ENCODE measurements around the gene TP63. TPM values are rescaled to one million over a fixed set of nuclear protein-coding genes. Genes with fewer than 3 reads are reported as not detected.
"Not testable (repeated sequence)": the region's sequence is repeated elsewhere in the genome, so short reads cannot be mapped to it uniquely, and the experiment has no call there.

Gene TP63
- total RNA-seq, 1 donor from 2014 or later, result 122 TPM

- Histone ChIP-seq H3K4me3 (ENCODE audit: low read depth, low read length) (no peak overlapping the region), H3K27me3 (ENCODE audit: control insufficient read depth, insufficient read depth, low read length) (no peaks in the 10 kb centered on the region), H3K36me3 (ENCODE audit: control insufficient read depth, insufficient read depth, low read length) (no peaks in the 10 kb centered on the region)
- TF ChIP-seq, protein P1, sequence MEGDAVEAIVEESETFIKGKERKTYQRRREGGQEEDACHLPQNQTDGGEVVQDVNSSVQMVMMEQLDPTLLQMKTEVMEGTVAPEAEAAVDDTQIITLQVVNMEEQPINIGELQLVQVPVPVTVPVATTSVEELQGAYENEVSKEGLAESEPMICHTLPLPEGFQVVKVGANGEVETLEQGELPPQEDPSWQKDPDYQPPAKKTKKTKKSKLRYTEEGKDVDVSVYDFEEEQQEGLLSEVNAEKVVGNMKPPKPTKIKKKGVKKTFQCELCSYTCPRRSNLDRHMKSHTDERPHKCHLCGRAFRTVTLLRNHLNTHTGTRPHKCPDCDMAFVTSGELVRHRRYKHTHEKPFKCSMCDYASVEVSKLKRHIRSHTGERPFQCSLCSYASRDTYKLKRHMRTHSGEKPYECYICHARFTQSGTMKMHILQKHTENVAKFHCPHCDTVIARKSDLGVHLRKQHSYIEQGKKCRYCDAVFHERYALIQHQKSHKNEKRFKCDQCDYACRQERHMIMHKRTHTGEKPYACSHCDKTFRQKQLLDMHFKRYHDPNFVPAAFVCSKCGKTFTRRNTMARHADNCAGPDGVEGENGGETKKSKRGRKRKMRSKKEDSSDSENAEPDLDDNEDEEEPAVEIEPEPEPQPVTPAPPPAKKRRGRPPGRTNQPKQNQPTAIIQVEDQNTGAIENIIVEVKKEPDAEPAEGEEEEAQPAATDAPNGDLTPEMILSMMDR (IDR thresholded peaks at IDR 0.05; ENCODE audit: insufficient read depth, low read length, severe bottlenecking), result no peak
- FAIRE-seq, result no peak
- DNase-seq (ENCODE audit: low read depth), result peak; percentile 98
These were observed 42.6 kb upstream of the TP63 start for GRCh38 chr3:189588475-189589178.

DNA sequence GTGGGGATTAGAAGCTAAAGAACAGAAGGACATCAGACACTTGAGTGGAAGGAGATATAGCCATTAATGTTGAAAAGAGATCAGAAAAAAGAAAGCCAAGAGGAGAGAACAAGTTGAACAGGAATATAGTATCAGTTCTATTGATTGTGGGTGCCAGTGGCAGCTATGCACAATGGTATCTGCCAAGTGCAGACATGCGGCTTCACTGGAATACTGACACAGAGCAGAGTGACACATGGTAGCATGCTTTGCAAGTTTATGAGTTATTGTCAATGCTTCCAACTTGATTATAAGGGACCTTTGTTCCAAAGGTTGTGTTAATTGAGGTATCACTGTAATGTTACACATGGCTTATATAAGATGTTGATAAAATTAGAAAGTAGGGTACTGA, 42.0 kb upstream of the TP63 start:
- Histone ChIP-seq H3K4me3 (ENCODE audit: low read depth, low read length) (no peak overlapping the region), H3K27me3 (ENCODE audit: control insufficient read depth, insufficient read depth, low read length) (no peaks in the 10 kb centered on the region), H3K36me3 (ENCODE audit: control insufficient read depth, insufficient read depth, low read length) (no peaks in the 10 kb centered on the region)
- FAIRE-seq, result no peak
- TF ChIP-seq, protein P1 (IDR thresholded peaks at IDR 0.05; ENCODE audit: insufficient read depth, low read length, severe bottlenecking), result no peak
- DNase-seq (ENCODE audit: low read depth), result peak; percentile 59

DNA sequence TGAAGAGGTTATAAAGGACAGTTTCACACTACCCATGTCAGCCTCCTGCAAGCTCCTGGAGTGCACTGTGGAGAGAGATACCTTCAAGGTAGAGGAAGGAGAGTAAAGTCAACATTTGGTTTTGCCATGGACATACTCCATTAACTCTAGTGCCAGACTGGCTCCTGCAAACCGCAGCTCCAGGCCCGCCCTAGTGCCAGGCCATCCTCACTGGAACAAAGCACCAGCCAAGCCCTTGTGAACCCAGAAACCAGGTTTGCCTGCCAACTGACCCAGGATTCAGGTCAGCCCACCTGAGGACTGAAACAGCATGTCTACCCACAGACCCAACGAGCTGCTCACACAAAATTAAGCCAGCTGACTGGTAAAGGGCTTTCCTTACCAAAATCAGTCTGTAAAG, 41.0 kb upstream of the TP63 start:
- H3K36me3 ChIP-seq (ENCODE audit: control insufficient read depth, insufficient read depth, low read length), result no peaks in the 10 kb centered on the region
- H3K4me3 ChIP-seq (ENCODE audit: low read depth, low read length), result no peak overlapping the region
- no peaks in the 10 kb centered on the region for H3K27me3 ChIP-seq (ENCODE audit: control insufficient read depth, insufficient read depth, low read length)
- FAIRE-seq, result no peak
- TF ChIP-seq, protein P1 (IDR thresholded peaks at IDR 0.05; ENCODE audit: insufficient read depth, low read length, severe bottlenecking), result no peak
- DNase-seq (ENCODE audit: low read depth), result no peak

DNA sequence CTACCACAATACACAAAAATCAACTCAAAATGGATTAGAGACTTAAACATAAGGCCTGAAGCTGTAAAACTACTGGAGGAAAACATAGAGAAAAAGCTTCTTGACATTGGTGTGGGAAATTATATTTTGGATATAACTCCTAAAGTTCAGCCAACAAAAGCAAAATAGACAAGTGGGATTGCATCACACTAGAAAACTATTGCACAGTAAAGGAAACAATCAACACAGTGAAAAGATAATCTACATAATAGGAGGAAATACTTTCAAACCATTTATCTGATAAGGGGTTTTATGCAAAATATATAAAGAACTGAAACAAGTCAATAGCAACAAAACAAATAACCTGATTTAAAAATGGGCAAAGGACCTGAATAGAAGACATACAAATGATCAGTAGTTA, 37.6 kb upstream of the TP63 start:
- DNase-seq (ENCODE audit: low read depth) (no peak), FAIRE-seq (no peak)
- Histone ChIP-seq H3K36me3 (ENCODE audit: control insufficient read depth, insufficient read depth, low read length) (no peaks in the 10 kb centered on the region), H3K27me3 (ENCODE audit: control insufficient read depth, insufficient read depth, low read length) (no peaks in the 10 kb centered on the region), H3K4me3 (ENCODE audit: low read depth, low read length) (no peak overlapping the region)
- TF ChIP-seq, protein P1 (IDR thresholded peaks at IDR 0.05; ENCODE audit: insufficient read depth, low read length, severe bottlenecking), result no peak

DNA sequence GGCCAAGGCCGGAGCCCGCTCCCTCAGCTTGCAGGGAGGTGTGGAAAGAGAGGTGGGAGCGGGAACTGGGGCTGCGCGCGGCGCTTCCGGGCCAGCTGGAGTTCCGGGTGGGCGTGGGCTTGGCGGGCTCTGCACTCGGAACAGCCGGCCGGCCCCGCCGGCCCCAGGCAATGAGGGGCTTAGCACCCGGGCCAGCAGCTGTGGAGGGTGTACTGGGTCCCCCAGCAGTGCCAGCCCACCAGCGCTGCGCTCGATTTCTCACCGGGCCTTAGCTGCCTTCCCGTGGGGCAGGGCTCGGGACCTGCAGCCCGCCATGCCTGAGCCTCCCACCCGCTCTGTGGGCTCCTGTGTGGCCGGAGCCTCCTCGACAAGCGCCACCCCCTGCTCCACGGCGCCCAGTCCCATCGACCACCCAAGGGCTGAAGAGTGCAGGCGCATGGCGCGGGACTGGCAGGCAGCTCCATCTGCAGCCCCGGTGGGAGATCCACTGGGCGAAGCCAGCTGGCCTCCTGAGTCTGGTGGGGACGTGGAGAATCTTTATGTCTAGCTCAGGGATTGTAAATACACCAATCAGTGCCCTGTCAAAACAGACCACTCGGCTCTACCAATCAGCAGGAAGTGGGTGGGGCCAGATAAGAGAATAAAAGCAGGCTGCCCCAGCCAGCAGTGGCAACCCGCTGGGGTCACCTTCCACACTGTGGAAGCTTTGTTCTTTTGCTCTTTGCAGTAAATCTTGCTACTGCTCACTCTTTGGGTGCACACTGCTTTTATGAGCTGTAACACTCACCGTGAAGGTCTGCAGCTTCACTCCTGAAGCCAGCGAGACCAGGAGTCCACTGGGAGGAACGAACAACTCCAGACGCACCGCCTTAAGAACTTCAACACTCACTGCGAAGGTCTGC, 34.9 kb upstream of the TP63 start:
- H3K36me3 ChIP-seq (ENCODE audit: control insufficient read depth, insufficient read depth, low read length); H3K4me3 ChIP-seq (ENCODE audit: low read depth, low read length); FAIRE-seq; H3K27me3 ChIP-seq (ENCODE audit: control insufficient read depth, insufficient read depth, low read length); DNase-seq (ENCODE audit: low read depth): not testable (repeated sequence)

- no peak overlapping the region for H3K4me3 ChIP-seq (ENCODE audit: low read depth, low read length)
- DNase-seq (ENCODE audit: low read depth) (no peak), FAIRE-seq (no peak)
- no peaks in the 10 kb centered on the region for H3K27me3 ChIP-seq (ENCODE audit: control insufficient read depth, insufficient read depth, low read length)
- no peaks in the 10 kb centered on the region for H3K36me3 ChIP-seq (ENCODE audit: control insufficient read depth, insufficient read depth, low read length)
- TF ChIP-seq, protein P1 (IDR thresholded peaks at IDR 0.05; ENCODE audit: insufficient read depth, low read length, severe bottlenecking), result no peak
These were observed 33.3 kb upstream of the TP63 start for GRCh38 chr3:189597918-189598317.

Measured in bronchial epithelial cell (primary cell).